Keratinocyte (primary cell): Measurements from ENCODE around the gene CD68. TPM values are rescaled to one million over a fixed set of nuclear protein-coding genes. Genes with fewer than 3 reads are reported as not detected.

ENCODE experiments used
- DNase-seq: peaks from one replicate; pipeline ENCODE4 v3.0.0-alpha.2; 2011; ENCODE audit warnings: low read depth, missing footprints, low spot score
- FAIRE-seq: peaks from 2 replicates; lab custom pipeline; 2011; peaks lifted over from hg19 to GRCh38; lab: Jason Lieb, UNC
- H2AFZ ChIP-seq: 2 replicates; pipeline ENCODE4 v1.6.0; 2012; ENCODE audit warnings: low read length, control low read depth, inconsistent platforms; ENCODE audit not compliant: control insufficient read depth
- H3K27ac ChIP-seq: 2 replicates; pipeline ENCODE4 v1.5.1; 2011; ENCODE audit warnings: low read length; ENCODE audit not compliant: control insufficient read depth, insufficient read depth
- H3K27me3 ChIP-seq: 3 replicates; pipeline ENCODE4 v1.6.0; 2011; ENCODE audit warnings: low read length; ENCODE audit not compliant: control insufficient read depth, insufficient read depth; ENCODE audit errors: extremely low read depth
- H3K36me3 ChIP-seq, 2 experiments: 2 replicates in 1 of 2; 3 replicates in 1 of 2; pipeline ENCODE4 v1.5.1; 2011; ENCODE audit warnings: low read length in 2 of 2, mild to moderate bottlenecking in 1 of 2; ENCODE audit not compliant: control insufficient read depth in 2 of 2, insufficient read depth in 2 of 2; ENCODE audit errors: extremely low read depth in 1 of 2
- H3K4me1 ChIP-seq: 3 replicates; pipeline ENCODE4 v1.5.1; 2011; ENCODE audit warnings: low read length; ENCODE audit not compliant: control insufficient read depth, insufficient read depth; ENCODE audit errors: extremely low read depth
- H3K4me2 ChIP-seq: 3 replicates; pipeline ENCODE4 v1.6.0; 2011; ENCODE audit warnings: low read depth, low read length; ENCODE audit not compliant: control insufficient read depth, insufficient read depth; ENCODE audit errors: extremely low read depth
- H3K4me3 ChIP-seq, 3 experiments: fragments of 200-600 bp in 1 of 3; sonication (generic) in 1 of 3; 2 replicates in 2 of 3; 3 replicates in 1 of 3; pipeline ENCODE4 v1.5.1; 2011 to 2016; ENCODE audit warnings: low read length in 3 of 3, mild to moderate bottlenecking in 3 of 3, control low read depth in 2 of 3, inconsistent platforms in 1 of 3, low read depth in 1 of 3, mixed read lengths in 1 of 3, mixed run types in 1 of 3, moderate library complexity in 1 of 3; ENCODE audit not compliant: control insufficient read depth in 2 of 3, insufficient read depth in 2 of 3; ENCODE audit errors: extremely low read depth in 1 of 3
- H3K79me2 ChIP-seq: 2 replicates; pipeline ENCODE4 v1.6.0; 2012; ENCODE audit warnings: low read length; ENCODE audit not compliant: control insufficient read depth, insufficient read depth
- H3K9ac ChIP-seq: 3 replicates; pipeline ENCODE4 v1.6.0; 2011; ENCODE audit warnings: low read length; ENCODE audit not compliant: control insufficient read depth, insufficient read depth; ENCODE audit errors: extremely low read depth
- H3K9me1 ChIP-seq: 3 replicates; pipeline ENCODE4 v1.6.0; 2011; ENCODE audit warnings: low read length; ENCODE audit not compliant: control insufficient read depth, insufficient read depth; ENCODE audit errors: extremely low read depth
- H3K9me3 ChIP-seq: 2 replicates; pipeline ENCODE4 v1.5.1; 2012; ENCODE audit warnings: low read depth, low read length; ENCODE audit not compliant: control insufficient read depth
- H4K20me1 ChIP-seq: 3 replicates; pipeline ENCODE4 v1.6.0; 2011; ENCODE audit warnings: low read length; ENCODE audit not compliant: control insufficient read depth, insufficient read depth; ENCODE audit errors: extremely low read depth
- CTCF ChIP-seq, 3 experiments: IDR thresholded peaks in 1 of 3; conservative IDR thresholded peaks in 1 of 3; optimal IDR thresholded peaks in 1 of 3; 2 replicates in 2 of 3; 3 replicates in 1 of 3; pipeline versions ENCODE3 to v1.5.1; 2011; ENCODE audit warnings: low read length in 3 of 3, mild to moderate bottlenecking in 3 of 3, moderate library complexity in 2 of 3, control low read depth in 1 of 3, inconsistent platforms in 1 of 3; ENCODE audit not compliant: insufficient read depth in 2 of 3; ENCODE audit errors: extremely low read depth in 1 of 3
- EZH2 ChIP-seq: IDR thresholded peaks from one replicate; pipeline ENCODE4 v1.6.1; 2012; ENCODE audit warnings: inconsistent platforms, mild to moderate bottlenecking, low read length, moderate library complexity
- dilution Hi-C: fragments of 300-500 bp; cut with MboI; formaldehyde crosslinking; loops from one replicate; pipeline ENCODE4 v1.7.0; 2020; ENCODE audit warnings: low sequenced_read_pairs; ENCODE audit not compliant: extremely low pct_ligation_motif_present
- polyA plus RNA-seq, 5 experiments: library from polyadenylated mRNA; depleted of rRNA in 3 of 5; stranded (reverse) in 3 of 5; stranded (forward) in 1 of 5; unstranded in 1 of 5; fragments of >200 nt; gene quantifications; 1 replicate in 1 of 5; 2 replicates in 3 of 5; 3 replicates in 1 of 5; pipeline versions ENCODE4 v1.2.1 to v1.2.3, GENCODE V29; 2011 to 2012; ENCODE audit warnings: missing spikeins in 2 of 5, low read depth in 1 of 5, low replicate concordance in 1 of 5

Gene CD68
- polyA plus RNA-seq, 1 donor (not counting 4 experiments of a cell fraction or from before 2014, with no cell fraction given), result 14.0 TPM

DNA sequence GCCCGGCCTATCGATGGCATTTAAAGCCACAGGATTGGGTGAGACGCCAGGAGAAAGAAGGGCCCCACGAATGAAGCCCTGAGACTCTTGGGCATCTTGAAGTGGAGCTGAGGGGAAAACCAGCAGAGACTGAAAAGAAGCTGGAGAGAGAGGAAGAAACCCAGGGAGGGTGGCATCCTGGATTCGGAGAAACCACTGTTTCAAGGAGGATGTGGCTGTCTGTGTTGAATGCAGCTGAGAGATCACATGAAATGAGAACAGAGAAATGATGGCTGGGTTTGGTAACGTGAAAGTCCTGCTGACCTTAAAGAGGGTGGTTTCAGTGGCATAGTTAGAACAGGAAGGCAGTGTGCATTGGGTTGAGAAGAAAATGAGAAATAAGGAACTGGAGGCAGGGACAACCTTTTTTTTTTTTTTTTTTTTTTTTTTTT is 26.8 kb upstream of the CD68 start:
- dilution Hi-C loops, result no loop called here
- no peak for FAIRE-seq

DNA sequence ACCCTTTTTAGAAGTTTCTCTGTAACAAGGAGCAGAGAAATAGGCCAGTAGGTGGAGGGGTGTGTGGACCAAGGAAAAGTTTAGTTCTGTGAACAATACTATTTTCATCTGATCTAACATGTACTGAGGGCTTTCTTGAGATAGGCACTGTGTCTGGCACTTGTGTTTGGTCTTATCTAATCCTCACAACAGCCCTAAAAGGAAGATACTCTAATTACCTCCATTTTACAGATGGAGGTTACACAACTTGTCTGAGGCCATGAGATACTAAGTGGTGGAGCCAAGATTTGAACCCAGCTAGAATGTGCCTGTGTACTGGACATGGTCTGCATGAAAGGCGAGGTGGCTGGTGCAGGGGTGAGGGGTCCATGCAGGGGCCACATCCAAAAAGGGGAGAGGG is 26.1 kb upstream of the CD68 start:
- Histone ChIP-seq H4K20me1 (no peaks in the 10 kb centered on the region), H3K9me1 (no peaks in the 10 kb centered on the region), H3K9me3 (no peaks in the 10 kb centered on the region), H3K4me3 (no peak overlapping the region), H2AFZ (no peak overlapping the region), H3K4me1 (peaks cover 14% of the 10 kb centered on the region), H3K79me2 (no peaks in the 10 kb centered on the region), H3K36me3 (no peaks in the 10 kb centered on the region), H3K27me3 (no peaks in the 10 kb centered on the region), H3K9ac (no peak overlapping the region), H3K27ac (no peak overlapping the region), H3K4me2 (no peak overlapping the region)
- dilution Hi-C loops, result no loop called here
- TF ChIP-seq EZH2 (no peak), CTCF (optimal IDR thresholded peaks at IDR 0.05 in 1 of 3, IDR thresholded peaks at IDR 0.05 in 1 of 3, conservative IDR thresholded peaks at IDR 0.05 in 1 of 3; ENCODE audit: extremely low read depth in 1 of 3, insufficient read depth in 2 of 3, low read length in 3 of 3) (no peak)
- DNase-seq (no peak), FAIRE-seq (peak; percentile 13)

More for the DNA sequence above, 26.8 kb upstream of the CD68 start:
- no peaks in the 10 kb centered on the region for H3K36me3 ChIP-seq
- H4K20me1 ChIP-seq, result no peaks in the 10 kb centered on the region
- H3K27ac ChIP-seq, result no peak overlapping the region
- no peak overlapping the region for H3K4me2 ChIP-seq
- H3K9ac ChIP-seq, result no peak overlapping the region
- H3K27me3 ChIP-seq, result no peaks in the 10 kb centered on the region
- TF ChIP-seq EZH2, result no peak
- TF ChIP-seq CTCF (optimal IDR thresholded peaks at IDR 0.05 in 1 of 3, IDR thresholded peaks at IDR 0.05 in 1 of 3, conservative IDR thresholded peaks at IDR 0.05 in 1 of 3; ENCODE audit: extremely low read depth in 1 of 3, insufficient read depth in 2 of 3, low read length in 3 of 3), result no peak
- no peaks in the 10 kb centered on the region for H3K9me1 ChIP-seq
- H3K4me3 ChIP-seq, result no peak overlapping the region
- peaks cover 8% of the 10 kb centered on the region for H3K4me1 ChIP-seq
- DNase-seq, result no peak
- H3K9me3 ChIP-seq, result no peaks in the 10 kb centered on the region
- H2AFZ ChIP-seq, result no peak overlapping the region
- H3K79me2 ChIP-seq, result no peaks in the 10 kb centered on the region
